SK-N-SH (cell line): Measurements from ENCODE around the gene TXNDC16.

Experiments
- CTCF ChIP-seq: fragments of 200-600 bp; sonication (generic); IDR thresholded peaks from 2 replicates; pipeline ENCODE4 v1.6.1; 2017; ENCODE audit warnings: antibody characterized with exemption, mild to moderate bottlenecking, moderate library complexity
- EP300 ChIP-seq, 2 experiments: IDR thresholded peaks; 2 replicates each; pipeline versions ENCODE4 v1.4.0 to v1.6.1; 2012; ENCODE audit warnings: borderline replicate concordance in 1 of 2, low read depth in 1 of 2, low read length in 1 of 2
- MXI1 ChIP-seq: IDR thresholded peaks from 2 replicates; pipeline ENCODE4 v1.6.1; 2012; ENCODE audit warnings: mild to moderate bottlenecking, low read depth, low read length, improper control_type of control experiment
- NRF1 ChIP-seq: IDR thresholded peaks from 2 replicates; pipeline ENCODE4 v1.6.1; 2012; ENCODE audit warnings: low read depth, mild to moderate bottlenecking, low read length
- SIN3A ChIP-seq: IDR thresholded peaks from 2 replicates; pipeline ENCODE4 v1.6.1; 2012; ENCODE audit warnings: low read depth, mild to moderate bottlenecking, low read length, moderate library complexity, borderline replicate concordance
- TAF1 ChIP-seq: IDR thresholded peaks from 2 replicates; pipeline ENCODE4 v1.6.1; 2012; ENCODE audit warnings: low read depth, mild to moderate bottlenecking, low read length, moderate library complexity, borderline replicate concordance
- TCF12 ChIP-seq: IDR thresholded peaks from 2 replicates; pipeline ENCODE4 v1.4.0; 2012

DNA sequence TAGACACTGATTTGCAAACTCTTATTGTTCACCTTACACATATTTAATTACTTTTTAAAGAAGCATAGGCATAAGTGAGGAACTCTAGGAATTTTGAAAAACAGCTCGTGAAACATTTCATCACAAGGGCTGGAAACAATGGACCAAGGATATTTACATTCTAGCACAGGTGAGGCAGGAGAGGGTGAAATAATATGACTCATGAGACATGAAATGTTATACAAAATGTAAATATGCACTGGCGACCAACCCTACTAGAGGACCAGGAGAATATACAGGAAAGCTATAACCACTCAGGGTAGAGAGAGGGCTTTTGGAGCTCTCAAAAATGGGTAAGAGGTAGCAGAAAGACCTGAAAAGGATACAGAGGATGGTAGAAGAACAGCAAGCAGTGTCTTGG, 122.9 kb downstream of the TXNDC16 start:
- TF ChIP-seq CTCF (no peak), NRF1 (no peak), MXI1 (no peak), TAF1 (no peak), SIN3A (no peak), TCF12 (no peak), EP300 (IDR thresholded peaks at IDR 0.05; ENCODE audit: borderline replicate concordance in 1 of 2, low read depth in 1 of 2, low read length in 1 of 2) (no peak)
